NCI-H460 (cell line): ENCODE results near the gene ZG16B. TPM values are rescaled to one million over a fixed set of nuclear protein-coding genes. Genes with fewer than 3 reads are reported as not detected.

Experiments
- DNase-seq: peaks from one replicate; pipeline ENCODE4 v3.0.0-alpha.2; 2016; ENCODE audit warnings: low read depth; ENCODE audit errors: extremely low read depth
- polyA plus RNA-seq: library from polyadenylated mRNA; depleted of rRNA; stranded (reverse); fragments of >200 nt; gene quantifications from 2 replicates; pipeline ENCODE4 v1.2.3, GENCODE V29; 2014; cell fraction: nucleus; rRNA removed
- total RNA-seq: library from RNA; depleted of rRNA; stranded (reverse); fragments of >200 nt; shearing (Covaris generic); gene quantifications from 2 replicates; pipeline ENCODE4 v1.2.3, GENCODE V29; 2014; rRNA removed

The ZG16B gene, protein sequence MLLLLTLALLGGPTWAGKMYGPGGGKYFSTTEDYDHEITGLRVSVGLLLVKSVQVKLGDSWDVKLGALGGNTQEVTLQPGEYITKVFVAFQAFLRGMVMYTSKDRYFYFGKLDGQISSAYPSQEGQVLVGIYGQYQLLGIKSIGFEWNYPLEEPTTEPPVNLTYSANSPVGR
- 13.8 and 18.7 TPM in 2 replicates for total RNA-seq
- polyA plus RNA-seq: 17.9 and 38.1 TPM in 2 replicates

DNA sequence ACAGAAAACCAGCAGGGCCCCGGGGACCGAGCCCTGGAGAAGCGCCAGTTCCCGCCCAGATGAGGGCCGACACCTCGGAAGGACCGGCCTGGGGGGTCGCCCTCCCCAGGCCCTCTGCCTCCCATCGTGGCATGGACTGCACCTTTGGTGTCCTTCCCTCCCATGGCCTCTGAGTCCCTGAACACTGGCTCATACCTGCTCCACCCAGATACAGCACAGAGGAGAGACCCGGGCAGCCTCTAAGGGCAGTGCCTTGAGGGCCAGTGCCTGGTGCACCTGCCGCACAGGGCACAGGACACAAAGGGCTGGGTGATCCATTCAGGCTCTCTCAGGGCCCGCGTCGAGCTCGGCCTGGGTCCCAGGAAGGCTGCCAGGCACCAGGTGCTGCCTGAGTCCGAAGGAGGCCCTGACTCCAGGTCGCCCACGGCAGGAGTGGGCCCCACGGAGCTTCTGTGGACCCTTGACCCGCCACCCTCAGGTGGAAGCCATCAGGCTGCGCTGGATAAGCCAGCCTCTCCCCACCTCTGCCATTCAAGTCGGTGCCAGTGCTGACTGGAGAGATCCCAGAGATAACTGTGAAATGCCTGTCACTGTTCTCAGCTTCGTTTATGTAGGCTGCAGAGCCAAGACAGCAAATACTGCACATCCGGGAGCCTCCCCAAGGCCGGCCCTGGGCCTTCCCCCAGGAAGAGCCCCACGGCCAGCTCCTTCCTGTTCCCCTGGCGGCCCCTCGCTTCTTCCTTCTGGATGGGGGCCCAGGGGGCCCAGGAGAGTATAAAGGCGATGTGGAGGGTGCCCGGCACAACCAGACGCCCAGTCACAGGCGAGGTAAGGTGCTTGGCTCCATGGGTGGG lies at the start of gene ZG16B:
Gene ZG16B (plus strand): TSS at position 803 of the 854 bp plus-strand sequence. CDS start 139 bp downstream, outside the sequence.
- peak; percentile 37 for DNase-seq

DNA sequence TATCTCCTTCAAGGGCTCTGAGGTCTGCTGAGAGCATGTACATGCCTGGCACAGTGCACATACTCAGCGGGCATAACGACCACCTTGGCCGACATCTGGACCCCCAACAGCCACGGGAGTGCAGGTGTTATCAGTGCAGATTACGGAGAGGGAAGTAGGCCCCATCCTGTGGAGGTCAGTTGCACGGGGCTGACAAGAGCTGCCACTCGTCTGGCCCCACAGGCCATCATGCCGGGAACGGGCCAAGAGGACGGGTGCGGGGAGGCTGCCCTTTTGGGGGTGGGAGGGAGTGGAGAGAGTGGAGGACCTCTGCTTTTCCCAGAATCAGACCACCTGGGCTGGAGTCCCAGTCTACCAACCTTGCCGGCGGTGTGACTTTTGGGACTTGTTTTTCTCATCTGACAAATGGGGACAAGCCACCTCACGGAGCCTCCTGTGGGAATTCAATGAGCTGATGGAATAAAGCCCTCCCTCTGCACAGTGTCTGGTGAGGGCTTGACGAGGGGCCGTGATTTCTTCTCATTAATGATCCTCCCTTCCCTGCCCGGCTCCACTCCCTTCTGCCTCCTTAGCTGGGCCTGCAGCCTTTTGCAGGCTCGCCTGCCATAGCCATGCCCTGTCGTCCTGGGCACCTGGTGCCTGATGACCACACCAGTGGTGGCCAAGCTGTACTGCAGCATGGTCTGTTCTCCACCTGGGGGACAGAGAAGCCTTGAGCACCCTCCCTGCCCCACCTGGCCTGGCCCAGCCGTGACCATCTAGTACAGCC lies 47.3 kb upstream of the ZG16B start:
- no peak for DNase-seq

DNA sequence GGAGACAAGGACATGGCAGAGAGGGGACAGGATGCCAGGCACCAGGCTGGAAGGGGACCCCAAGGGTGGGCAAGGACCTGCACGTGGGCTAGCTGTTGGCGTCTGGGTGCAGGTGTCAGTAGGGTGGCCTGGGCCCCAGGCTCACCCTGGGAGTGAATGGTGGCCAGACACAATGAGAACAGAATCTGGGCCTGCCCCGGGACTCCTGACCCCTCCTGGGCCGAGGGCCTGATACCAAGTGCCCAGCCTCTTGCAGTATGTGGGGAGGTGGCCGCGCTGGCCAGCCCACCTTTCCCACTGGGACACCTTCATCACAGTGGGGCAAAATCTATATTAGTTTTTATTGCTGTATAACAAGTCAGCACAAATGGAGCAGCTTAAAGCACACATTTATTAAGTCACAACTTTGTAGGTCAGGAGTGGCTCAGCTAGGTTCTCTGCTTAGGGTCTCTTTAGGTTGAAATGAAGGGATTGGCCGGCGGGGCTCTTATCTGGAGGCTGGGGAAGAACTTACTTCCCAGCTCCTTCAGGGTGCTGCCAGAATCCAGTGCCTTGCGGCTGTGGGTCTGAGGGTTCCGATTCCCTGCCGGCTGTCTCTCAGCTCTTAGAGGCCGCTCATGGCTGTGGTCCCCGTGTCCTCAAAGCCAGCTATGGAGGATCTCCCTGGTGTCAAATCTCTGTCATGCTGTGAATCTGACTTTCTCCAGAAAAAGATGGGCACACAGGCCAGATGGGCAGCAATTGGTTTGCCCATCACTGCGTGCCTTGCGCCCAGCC lies 46.3 kb upstream of the ZG16B start:
- no peak for DNase-seq

DNA sequence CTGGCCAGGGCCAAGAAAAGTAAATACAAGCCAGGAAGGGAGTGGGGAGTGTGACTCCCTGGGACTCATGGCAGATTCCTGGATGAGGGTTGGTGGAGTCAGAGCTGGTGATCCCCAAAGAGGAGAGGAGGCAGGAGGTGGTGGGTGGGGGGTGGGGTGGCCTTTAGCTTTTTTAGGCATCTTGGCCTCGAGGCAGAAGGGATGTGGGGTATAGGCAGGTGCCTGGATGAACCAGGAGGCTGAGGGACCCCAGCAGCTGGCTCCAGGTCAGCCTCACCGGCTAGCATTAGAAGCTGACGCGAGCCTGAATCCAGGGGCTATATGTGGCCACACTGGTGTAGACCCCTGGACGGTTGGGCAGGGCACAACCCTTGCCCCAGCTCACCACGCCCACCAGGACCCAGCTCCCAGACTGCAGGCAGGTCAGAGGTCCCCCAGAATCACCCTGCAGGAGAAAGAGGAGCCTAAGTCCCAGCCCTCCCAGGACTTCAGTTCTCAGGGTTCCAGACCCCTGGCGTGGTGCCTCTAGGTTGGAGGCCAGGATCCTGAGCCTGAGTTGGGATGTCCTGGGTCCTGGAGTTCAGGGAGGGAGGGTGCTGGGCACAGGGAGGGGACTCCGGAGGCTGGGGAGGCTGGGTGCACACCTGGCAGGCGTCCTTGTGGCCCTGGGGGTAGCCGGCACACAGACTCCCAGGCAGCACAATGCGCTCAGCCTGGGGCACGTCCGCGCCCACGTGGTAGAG lies 45.6 kb upstream of the ZG16B start:
- DNase-seq: no peak

DNA sequence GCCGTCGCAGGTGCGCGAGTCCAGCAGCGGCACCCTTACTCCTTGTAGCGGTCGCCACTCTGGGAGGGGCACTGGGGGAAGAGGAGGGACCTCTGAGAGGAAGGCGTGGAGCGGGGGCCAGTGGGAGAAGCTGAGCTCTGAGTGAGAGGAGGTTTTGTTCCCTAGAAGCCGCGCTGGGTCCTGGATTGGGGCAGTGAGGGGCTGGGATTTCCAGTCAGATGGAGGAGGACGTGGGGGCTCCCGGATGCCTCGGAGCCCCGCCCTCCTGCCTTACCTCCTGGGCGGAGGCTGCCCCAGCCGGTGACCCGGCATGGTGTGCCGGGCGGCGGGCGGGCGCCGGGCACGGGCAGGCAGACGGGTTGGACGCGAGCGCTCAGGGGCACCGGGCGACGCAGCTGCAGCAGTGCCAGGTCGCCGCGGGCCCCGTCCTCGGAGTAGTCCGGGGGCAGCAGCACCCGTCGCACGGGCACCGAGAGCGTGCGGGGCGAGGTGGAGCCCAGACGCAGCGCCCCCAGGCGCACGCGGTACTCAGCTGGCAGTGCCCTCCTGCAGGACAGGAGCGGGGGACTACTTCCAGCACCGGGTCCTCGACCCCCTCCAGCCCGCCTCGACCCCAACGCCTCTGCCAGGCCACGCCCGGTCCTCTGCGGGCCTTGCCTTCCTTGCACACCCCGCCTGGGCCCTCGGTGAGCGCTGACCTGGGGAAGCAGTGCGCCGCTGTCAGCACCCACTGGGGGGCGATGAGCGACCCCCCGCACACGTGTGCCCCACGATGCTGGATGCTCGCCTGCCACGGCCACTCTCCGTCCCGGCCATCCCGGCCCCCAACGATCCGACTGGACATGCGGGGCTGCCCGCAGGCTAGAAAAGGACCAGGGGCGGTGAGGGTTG lies 44.8 kb upstream of the ZG16B start:
- no peak for DNase-seq

DNA sequence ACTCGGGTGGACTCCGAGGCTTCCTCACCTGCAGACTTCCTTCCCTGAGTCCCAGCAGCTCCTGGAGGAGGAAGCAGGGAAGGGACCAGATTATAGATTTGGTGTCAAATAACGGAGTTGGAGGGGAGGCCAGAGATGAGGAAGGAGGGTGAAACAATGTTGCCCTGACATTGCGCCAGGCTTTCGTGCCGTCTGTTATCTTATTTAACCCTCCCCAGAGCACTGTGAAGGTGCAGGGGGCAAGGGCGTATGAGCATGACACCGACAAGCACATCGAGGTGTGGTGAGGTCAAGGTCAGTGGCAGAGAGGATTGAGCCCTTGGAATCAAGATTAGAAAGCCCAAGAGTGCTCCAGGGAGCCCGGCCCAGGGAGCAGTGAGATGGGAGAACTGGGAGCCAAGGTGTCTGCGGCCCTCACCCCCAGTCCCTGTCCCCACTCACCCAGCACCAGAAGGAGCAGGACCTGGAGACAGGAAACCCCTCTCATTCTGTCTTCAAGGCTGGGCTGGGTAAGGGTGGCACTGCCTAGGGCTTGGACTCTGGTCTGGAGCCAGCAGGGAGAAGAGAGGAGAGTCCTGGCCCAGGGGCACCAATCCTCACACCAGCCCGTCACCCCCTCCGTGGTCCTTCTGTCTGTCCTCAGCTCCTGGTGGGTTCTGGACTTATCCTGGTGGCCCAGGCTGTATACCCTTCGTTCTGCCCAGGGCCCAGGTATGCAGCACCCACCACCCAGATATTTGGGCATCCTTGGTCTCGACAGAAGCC lies 43.9 kb upstream of the ZG16B start:
- DNase-seq: no peak

DNA sequence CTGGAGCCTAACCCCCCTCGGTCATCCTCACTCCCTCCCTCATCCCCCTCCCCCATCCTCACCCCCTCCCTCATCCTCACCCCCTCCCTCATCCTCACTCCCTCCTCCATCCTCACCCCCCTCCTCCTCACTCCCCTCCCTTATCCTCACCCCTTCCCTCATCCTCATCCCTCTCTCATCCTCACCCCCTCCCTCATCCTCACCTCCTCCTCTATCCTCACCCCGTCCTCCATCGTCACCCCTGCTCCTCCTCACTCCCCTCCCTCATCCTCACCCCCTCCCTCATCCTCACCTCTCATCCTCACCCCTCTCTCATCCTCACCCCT lies 43.3 kb upstream of the ZG16B start:
- no peak for DNase-seq

DNA sequence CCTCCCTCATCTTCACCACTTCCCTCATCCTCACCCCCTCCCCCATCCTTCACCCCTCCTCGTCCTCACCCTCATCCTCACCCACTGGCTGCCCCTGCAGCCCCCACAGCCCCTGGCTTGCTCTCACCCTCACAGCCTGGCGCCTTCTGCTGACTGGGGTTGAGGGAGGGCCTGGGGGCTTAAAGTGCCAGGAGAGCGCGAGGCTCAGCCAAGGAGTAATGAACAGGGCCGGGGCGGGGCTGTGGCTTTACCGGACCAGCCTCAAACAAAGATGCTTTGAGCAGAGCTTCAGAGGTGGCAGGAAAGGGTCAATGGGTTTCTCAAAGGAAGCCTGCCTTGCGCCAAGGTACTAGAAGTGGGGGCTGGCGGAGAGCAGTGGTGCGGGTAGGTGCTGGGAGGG lies 42.7 kb upstream of the ZG16B start, which contains the start of gene PRSS33:
Gene PRSS33 (minus strand): TSS at position 155 of the 400 bp plus-strand sequence. CDS start 1,013 bp downstream, outside the sequence.
- no peak for DNase-seq

DNA sequence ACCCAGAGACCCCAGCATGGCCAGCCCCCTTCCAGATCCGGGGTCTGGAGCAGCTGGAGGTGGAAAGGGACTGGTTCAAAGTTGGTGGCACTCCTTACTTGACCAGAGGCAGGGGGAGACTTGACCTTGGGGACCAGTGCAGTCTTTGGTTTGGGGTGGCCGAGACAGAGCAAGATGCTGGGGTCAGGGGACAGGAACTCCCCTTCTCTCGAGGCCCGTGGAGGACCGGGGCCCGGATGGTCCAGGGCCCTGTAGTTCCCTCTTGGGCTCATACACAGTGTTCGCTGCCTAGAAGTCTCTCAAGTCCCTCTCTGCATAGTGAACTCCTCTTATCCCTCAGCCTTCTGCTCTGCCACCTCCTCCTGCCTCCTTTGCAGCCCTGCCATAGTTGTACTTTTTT lies 42.1 kb upstream of the ZG16B start:
- DNase-seq: no peak

DNA sequence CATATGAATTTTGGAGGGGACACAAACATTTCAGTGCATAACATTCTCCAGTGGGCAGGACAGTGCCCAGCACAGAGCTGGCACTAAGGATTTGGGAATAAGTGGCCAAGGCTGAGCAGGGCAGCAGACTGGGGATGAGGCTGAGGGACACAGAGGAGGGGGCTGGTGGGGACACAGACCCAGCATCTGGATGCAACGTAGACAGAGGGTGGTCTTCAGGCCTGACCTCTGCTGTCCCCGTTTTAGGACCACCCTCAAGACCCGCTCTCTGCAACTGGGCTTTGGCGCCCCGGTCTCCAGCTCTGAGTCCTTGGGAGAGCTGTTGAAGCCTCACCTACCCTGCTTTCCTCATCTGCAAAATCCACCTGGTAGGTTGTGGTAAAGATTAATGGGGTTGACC lies 39.5 kb upstream of the ZG16B start:
- DNase-seq: no peak

DNA sequence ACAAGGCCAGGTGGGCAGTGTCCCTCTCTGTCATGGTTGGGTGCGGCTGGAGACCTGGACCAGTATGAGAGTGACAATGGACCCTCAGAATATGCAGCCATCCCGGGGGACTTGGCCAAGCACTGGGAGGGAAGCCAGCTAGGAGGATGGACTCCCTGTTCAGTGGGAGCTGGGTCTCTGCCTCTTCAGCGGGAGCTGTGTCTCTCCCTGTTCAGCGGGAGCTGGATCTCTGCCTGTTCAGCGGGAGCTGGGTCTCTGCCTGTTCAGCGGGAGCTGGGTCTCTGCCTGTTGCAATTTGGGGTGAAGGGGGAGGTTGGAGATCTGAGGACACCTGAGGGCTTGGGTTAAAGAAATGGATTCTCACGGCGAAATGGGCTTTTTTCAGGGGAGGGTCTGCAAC lies 38.9 kb upstream of the ZG16B start:
- DNase-seq: no peak

DNA sequence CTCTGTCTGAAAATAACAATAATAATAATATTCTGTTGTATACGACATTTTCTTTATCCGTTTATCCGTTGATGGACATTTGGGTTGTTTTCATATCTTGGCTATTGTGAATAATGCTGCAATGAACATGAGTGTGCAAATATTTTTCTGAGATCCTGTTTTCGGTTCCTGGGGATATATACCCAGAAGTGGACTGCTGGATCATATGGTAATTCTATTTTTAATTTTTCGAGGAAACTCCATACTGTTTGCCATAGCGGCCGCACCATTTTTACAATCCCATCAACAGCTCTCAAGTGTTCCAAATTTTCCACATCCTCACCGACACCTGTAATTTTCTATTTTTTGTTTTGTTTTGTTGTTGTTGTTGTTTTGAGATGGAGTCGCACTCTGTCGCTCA lies 37.2 kb upstream of the ZG16B start:
- DNase-seq: no peak

DNA sequence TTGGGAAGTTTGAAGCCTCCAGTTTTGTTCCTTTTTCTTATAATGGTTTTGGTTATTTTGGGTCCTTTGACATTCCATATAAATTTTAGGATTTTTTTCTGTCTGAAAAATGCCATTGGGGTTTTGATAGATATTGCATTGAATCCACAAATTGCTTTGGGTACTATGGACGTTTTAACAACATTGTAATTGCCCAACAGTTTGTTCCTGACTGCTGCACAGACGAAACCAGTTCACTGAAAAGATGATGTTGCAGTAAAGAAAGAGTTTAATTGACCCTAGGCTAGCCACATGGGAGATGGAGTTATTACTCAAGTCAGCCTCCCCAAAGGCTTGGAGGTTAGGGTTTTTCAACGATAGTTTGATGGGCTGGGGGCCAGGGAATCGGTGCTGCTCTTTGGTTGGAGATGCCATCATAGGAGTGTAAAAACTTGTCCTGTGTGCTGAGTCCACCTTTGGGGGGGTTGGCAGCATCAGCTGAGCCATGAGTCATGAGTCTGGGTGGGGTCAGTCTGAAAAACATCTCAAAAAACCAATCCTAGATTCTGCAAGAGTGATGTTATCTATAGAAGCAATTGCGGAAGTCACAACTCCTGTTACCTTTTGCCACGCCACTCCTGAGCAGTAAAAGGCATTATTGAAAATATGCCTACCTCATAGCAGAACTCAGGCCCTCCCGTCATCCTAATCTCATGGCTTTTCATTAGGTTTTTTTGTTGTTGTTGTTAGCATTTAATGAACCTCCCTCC lies 34.5 kb upstream of the ZG16B start:
- DNase-seq: no peak

DNA sequence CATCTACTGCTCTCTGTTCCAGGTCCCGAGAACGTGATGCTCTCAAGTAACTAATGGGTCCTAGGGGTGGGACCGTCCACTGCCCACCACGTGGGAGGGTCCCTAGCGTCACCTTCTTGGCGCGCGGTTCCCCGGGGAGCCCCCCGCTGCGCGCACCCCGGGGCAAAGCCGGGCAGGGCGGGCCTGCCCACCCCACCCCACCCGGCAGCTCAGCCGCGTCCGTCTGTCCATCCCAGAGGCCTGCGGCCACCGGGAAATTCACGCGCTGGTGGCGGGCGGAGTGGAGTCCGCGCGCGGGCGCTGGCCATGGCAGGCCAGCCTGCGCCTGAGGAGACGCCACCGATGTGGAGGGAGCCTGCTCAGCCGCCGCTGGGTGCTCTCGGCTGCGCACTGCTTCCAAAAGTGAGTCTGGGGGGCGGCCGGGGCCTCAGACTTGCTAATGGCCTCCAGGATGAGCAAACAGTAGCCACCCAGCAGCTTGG lies 31.3 kb upstream of the ZG16B start:
- no peak for DNase-seq

DNA sequence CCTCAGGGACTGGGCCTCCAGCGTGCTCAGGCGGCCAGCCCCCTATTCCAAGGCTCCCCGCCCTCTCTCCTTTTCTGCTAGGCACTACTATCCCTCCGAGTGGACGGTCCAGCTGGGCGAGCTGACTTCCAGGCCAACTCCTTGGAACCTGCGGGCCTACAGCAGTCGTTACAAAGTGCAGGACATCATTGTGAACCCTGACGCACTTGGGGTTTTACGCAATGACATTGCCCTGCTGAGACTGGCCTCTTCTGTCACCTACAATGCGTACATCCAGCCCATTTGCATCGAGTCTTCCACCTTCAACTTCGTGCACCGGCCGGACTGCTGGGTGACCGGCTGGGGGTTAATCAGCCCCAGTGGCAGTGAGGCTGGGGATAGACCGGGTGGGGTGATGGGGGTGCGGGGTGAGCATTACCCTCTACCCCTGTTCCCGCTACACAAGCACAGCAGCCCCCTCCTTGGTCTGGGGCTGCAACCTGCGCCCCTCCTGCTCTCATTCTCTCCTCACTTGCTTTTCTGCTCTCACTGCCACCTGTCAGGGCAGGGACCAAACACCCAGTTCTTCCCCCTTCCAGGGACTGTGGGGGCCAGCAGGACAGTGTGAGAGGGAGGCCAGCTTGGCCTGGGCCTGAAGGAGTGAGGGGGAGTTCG lies 30.8 kb upstream of the ZG16B start:
- no peak for DNase-seq

DNA sequence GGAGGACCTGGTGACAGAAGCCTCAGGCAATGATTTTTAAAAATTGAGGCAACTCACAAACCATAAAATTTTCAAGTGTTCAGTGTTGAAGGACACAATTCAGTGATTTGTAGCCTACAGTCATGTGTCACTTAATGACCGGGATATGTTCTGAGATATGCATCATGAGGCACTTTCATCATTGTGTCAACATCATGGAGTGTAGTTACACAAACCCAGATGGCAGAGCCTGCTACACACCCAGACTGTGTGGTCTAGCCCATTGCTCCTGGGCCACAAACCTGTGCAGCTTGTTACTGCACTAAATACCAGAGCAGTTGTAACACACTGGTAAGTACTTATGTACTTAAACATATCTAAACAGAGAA lies 30.3 kb upstream of the ZG16B start:
- DNase-seq: no peak
